Ishikawa (cell line): ENCODE results near the gene IDI2.

ENCODE experiments used
- CEBPB ChIP-seq: IDR thresholded peaks from 2 replicates; pipeline ENCODE4 v1.6.1; 2012
- EGR1 ChIP-seq: IDR thresholded peaks from 2 replicates; pipeline ENCODE4 v1.6.1; 2012
- RAD21 ChIP-seq: IDR thresholded peaks from 2 replicates; pipeline ENCODE4 v1.6.1; 2012; ENCODE audit warnings: low read depth
- TAF1 ChIP-seq: IDR thresholded peaks from 2 replicates; pipeline ENCODE4 v1.6.1; 2012; ENCODE audit warnings: low read depth, mild to moderate bottlenecking
- TEAD4 ChIP-seq: IDR thresholded peaks from 2 replicates; pipeline ENCODE4 v1.6.1; 2012
- YY1 ChIP-seq: IDR thresholded peaks from 2 replicates; pipeline ENCODE4 v1.6.1; 2012; ENCODE audit warnings: low read depth
- TF ChIP-seq, protein P1 (sequence below): IDR thresholded peaks from 2 replicates; pipeline ENCODE4 v1.6.1; 2012; ENCODE audit warnings: low read depth, mild to moderate bottlenecking
- TF ChIP-seq, protein P2 (sequence below): IDR thresholded peaks from 2 replicates; pipeline ENCODE4 v1.6.1; 2012

DNA sequence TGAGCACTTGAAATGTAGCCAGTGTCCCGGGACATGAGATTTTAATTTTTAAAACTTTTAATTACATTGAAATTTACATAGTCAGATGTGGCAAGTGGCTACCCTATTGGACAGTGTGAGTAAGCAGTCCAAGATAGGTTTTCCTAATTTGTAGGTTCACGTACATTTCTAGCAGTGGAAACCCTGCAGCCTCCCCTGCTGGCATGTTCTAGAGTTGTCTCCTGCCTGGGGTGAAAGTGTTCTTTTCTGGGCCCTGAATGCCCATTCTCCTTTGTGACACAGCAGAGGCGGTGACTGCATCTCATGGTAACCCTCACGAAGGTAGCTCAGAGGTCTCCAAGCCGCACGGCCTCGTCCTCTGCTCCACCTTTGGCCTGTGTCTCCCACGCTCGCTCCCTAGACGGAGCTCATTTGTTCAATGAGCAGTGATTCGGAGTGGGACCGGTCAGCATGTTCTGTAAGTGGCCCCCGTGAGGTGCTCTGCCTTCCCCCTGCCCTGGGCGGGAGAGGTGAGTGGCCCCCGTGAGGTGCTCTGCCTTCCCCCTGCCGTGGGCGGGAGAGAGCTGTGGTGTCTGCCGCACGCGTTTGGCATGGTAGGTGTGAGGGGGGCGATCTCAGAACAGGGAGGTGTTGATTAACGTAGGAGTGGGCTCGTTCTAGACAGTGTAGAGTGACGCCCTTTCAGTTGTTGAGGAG is 48.5 kb upstream of the IDI2 start:
- TF ChIP-seq TAF1 (no peak), EGR1 (no peak), TEAD4 (no peak), CEBPB (no peak), YY1 (no peak), RAD21 (no peak)
- TF ChIP-seq, protein P1, sequence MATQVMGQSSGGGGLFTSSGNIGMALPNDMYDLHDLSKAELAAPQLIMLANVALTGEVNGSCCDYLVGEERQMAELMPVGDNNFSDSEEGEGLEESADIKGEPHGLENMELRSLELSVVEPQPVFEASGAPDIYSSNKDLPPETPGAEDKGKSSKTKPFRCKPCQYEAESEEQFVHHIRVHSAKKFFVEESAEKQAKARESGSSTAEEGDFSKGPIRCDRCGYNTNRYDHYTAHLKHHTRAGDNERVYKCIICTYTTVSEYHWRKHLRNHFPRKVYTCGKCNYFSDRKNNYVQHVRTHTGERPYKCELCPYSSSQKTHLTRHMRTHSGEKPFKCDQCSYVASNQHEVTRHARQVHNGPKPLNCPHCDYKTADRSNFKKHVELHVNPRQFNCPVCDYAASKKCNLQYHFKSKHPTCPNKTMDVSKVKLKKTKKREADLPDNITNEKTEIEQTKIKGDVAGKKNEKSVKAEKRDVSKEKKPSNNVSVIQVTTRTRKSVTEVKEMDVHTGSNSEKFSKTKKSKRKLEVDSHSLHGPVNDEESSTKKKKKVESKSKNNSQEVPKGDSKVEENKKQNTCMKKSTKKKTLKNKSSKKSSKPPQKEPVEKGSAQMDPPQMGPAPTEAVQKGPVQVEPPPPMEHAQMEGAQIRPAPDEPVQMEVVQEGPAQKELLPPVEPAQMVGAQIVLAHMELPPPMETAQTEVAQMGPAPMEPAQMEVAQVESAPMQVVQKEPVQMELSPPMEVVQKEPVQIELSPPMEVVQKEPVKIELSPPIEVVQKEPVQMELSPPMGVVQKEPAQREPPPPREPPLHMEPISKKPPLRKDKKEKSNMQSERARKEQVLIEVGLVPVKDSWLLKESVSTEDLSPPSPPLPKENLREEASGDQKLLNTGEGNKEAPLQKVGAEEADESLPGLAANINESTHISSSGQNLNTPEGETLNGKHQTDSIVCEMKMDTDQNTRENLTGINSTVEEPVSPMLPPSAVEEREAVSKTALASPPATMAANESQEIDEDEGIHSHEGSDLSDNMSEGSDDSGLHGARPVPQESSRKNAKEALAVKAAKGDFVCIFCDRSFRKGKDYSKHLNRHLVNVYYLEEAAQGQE: no peak
- TF ChIP-seq, protein P2, sequence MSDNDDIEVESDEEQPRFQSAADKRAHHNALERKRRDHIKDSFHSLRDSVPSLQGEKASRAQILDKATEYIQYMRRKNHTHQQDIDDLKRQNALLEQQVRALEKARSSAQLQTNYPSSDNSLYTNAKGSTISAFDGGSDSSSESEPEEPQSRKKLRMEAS: no peak
